ENCODE measurements around the gene PLA2G6.

PLA2G6 gene

DNA sequence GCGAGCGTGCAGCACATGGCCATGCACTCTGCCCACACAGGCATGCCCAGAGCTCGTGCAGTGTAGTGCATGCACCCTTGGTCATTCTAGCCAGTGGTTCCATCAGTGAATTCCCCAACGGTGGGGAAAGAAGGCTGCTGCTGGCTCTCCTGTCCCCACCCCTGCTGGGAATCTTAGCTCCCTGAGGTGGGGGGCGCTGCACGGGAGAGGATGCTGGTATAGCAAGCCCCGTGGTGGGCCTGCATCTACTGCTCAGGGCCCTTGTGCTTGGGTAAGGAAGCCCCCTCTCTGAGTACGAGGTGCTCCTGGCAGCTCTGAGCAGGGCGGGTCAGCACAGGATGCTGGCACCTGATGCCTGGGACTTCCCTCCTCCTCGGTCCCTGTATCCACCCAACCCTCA, 52.6 kb downstream of the PLA2G6 start:
- no peak for TF ChIP-seq POLR2AphosphoS5 (IDR thresholded peaks at IDR 0.05; ENCODE audit: low read depth, low read length)
- no peak for TF ChIP-seq TAF1 (IDR thresholded peaks at IDR 0.05; ENCODE audit: borderline replicate concordance, insufficient read depth, low read length)
- no peak for TF ChIP-seq SIN3A (IDR thresholded peaks at IDR 0.05; ENCODE audit: borderline replicate concordance, insufficient read depth, low read length)
- TF ChIP-seq, protein P1, sequence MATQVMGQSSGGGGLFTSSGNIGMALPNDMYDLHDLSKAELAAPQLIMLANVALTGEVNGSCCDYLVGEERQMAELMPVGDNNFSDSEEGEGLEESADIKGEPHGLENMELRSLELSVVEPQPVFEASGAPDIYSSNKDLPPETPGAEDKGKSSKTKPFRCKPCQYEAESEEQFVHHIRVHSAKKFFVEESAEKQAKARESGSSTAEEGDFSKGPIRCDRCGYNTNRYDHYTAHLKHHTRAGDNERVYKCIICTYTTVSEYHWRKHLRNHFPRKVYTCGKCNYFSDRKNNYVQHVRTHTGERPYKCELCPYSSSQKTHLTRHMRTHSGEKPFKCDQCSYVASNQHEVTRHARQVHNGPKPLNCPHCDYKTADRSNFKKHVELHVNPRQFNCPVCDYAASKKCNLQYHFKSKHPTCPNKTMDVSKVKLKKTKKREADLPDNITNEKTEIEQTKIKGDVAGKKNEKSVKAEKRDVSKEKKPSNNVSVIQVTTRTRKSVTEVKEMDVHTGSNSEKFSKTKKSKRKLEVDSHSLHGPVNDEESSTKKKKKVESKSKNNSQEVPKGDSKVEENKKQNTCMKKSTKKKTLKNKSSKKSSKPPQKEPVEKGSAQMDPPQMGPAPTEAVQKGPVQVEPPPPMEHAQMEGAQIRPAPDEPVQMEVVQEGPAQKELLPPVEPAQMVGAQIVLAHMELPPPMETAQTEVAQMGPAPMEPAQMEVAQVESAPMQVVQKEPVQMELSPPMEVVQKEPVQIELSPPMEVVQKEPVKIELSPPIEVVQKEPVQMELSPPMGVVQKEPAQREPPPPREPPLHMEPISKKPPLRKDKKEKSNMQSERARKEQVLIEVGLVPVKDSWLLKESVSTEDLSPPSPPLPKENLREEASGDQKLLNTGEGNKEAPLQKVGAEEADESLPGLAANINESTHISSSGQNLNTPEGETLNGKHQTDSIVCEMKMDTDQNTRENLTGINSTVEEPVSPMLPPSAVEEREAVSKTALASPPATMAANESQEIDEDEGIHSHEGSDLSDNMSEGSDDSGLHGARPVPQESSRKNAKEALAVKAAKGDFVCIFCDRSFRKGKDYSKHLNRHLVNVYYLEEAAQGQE (IDR thresholded peaks at IDR 0.05; ENCODE audit: insufficient read depth in 1 of 2, low read depth in 2 of 2, low read length in 2 of 2) = no peak
- no peak for TF ChIP-seq FOXP2 (optimal IDR thresholded peaks at IDR 0.05; ENCODE audit: borderline replicate concordance, extremely low read depth, extremely low read length, insufficient read depth)

DNA sequence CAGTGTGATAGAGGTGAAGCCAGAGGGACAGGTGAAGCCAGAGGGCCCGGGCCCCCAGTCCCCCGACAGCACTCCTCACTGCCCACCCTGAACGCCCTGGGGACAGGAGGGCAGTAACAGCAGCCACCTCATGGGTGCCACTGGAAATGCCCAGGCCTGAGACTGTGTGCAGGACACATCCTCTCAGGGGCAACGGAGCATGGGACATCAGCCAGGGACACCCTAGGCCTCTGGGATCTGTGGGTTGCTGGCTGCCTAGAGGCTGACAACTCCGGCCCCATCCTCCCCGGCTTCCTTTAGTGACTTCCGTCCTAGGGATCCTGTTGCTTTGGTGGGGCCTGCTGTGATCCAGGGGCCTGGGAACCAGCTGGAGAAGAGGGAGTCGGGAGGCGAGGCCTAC, 53.8 kb downstream of the PLA2G6 start:
- no peak for TF ChIP-seq SIN3A (IDR thresholded peaks at IDR 0.05; ENCODE audit: borderline replicate concordance, insufficient read depth, low read length)
- TF ChIP-seq POLR2AphosphoS5 (IDR thresholded peaks at IDR 0.05; ENCODE audit: low read depth, low read length) = no peak
- TF ChIP-seq FOXP2 (optimal IDR thresholded peaks at IDR 0.05; ENCODE audit: borderline replicate concordance, extremely low read depth, extremely low read length, insufficient read depth) = no peak
- no peak for TF ChIP-seq TAF1 (IDR thresholded peaks at IDR 0.05; ENCODE audit: borderline replicate concordance, insufficient read depth, low read length)
- TF ChIP-seq, protein P1 (IDR thresholded peaks at IDR 0.05; ENCODE audit: insufficient read depth in 1 of 2, low read depth in 2 of 2, low read length in 2 of 2) = no peak

DNA sequence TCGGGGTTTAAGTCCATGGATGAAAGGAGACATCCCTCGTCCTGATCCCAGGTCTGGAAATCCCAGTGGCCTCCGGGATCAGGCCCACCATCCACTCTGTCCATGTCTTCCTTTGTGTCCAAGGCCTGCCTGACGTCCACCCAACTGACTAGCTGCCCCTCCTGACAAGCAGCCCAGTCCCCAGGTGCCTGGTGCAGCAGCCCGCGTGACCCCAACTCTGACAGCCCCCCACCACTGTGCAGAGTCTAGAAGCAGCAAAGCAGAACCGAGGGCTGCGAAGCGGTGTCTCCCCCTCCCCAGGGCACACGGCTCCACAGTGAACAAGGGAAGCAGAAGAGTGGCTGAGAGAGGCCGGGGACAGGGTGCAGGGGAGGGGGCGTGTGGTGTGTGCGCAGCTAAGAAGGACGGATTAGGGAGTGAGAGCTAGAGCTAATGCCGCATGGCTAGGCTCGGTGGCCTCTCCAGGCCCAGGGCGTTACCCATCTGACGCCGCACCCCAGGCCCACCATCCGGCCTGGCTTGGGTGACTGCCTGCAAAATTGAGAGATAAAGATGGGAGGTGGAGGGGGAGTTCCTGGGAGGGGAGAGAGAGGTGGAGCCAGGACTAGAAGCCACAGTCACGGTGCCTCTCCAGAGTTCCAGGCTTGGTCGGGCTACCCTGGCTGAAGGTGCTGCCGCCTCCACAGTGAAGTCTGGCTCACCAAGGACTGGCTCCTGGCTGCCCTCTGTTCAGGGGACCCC, 54.5 kb downstream of the PLA2G6 start:
- TF ChIP-seq, protein P1 (IDR thresholded peaks at IDR 0.05; ENCODE audit: insufficient read depth in 1 of 2, low read depth in 2 of 2, low read length in 2 of 2) = no peak
- TF ChIP-seq TAF1 (IDR thresholded peaks at IDR 0.05; ENCODE audit: borderline replicate concordance, insufficient read depth, low read length) = no peak
- no peak for TF ChIP-seq FOXP2 (optimal IDR thresholded peaks at IDR 0.05; ENCODE audit: borderline replicate concordance, extremely low read depth, extremely low read length, insufficient read depth)
- TF ChIP-seq POLR2AphosphoS5 (IDR thresholded peaks at IDR 0.05; ENCODE audit: low read depth, low read length) = no peak
- no peak for TF ChIP-seq SIN3A (IDR thresholded peaks at IDR 0.05; ENCODE audit: borderline replicate concordance, insufficient read depth, low read length)

DNA sequence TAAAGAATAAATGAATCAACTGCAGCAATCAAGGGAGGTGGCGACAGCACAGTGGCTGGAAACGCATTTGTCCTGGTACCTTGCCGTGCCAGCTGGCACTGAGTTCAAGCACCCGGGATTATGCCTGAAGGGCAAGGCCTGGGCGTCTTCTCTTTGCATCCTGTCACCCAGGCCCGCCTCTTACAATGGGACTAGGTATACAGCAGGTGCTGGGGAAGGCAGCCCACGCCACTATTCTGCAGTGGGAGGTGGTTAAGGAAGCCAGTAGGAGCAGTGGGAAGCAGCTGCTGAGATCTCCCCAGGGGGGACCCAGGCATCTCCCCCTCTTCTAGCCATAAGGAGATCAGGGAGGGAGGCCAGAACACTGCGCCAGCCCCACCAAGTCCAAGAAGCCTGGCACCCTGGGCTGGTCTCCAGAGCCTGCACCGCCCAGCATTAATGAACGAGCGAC, 55.9 kb downstream of the PLA2G6 start:
- TF ChIP-seq SIN3A (IDR thresholded peaks at IDR 0.05; ENCODE audit: borderline replicate concordance, insufficient read depth, low read length) (no peak), POLR2AphosphoS5 (IDR thresholded peaks at IDR 0.05; ENCODE audit: low read depth, low read length) (no peak), TAF1 (IDR thresholded peaks at IDR 0.05; ENCODE audit: borderline replicate concordance, insufficient read depth, low read length) (no peak), FOXP2 (optimal IDR thresholded peaks at IDR 0.05; ENCODE audit: borderline replicate concordance, extremely low read depth, extremely low read length, insufficient read depth) (no peak)
- TF ChIP-seq, protein P1 (IDR thresholded peaks at IDR 0.05; ENCODE audit: insufficient read depth in 1 of 2, low read depth in 2 of 2, low read length in 2 of 2) = no peak
